ENCODE data around the gene KIF1A. TPM values are rescaled to one million over a fixed set of nuclear protein-coding genes. Genes with fewer than 3 reads are reported as not detected.
A peak's percentile ranks its signal among the peaks of the same experiment; 100 is the strongest.
"Not testable (repeated sequence)": the region's sequence is repeated elsewhere in the genome, so short reads cannot be mapped to it uniquely, and the experiment has no call there.

The KIF1A gene
- total and polyA plus RNA-seq, 7 experiments from 2014 or later, result 0.24 TPM; not detected in 6

- DNase-seq, result no peak
- Histone ChIP-seq H3K9me3 (ENCODE audit: control insufficient read depth in 2 of 3, low read length in 3 of 3) (no peaks in the 10 kb centered on the region), H3K27me3 (ENCODE audit: control insufficient read depth in 2 of 2, insufficient read depth in 2 of 2, low read length in 2 of 2) (no peaks in the 10 kb centered on the region), H3K4me3 (ENCODE audit: low read length) (no peak overlapping the region), H3K27ac (ENCODE audit: low read depth, low read length) (no peak overlapping the region), H3K4me1 (ENCODE audit: control insufficient read depth in 2 of 2, insufficient read depth in 2 of 2, low read length in 2 of 2) (no peaks in the 10 kb centered on the region), H3K36me3 (ENCODE audit: control insufficient read depth in 2 of 3, insufficient read depth in 3 of 3, low read length in 3 of 3) (no peaks in the 10 kb centered on the region)
- no peaks in the 10 kb centered on the region for H3K36me3 Mint-ChIP-seq
- CTCF ChIA-PET, result no interaction called here
- H3K9me3 Mint-ChIP-seq, result no peaks in the 10 kb centered on the region
- peak overlapping the region in 3 of 9 donors; percentile 11 to 35 (median 18) for H3K27ac Mint-ChIP-seq
- no peak overlapping the region for H3K4me3 Mint-ChIP-seq
- no peaks in the 10 kb centered on the region for H3K27me3 Mint-ChIP-seq
- intact Hi-C loops (cut with micrococcal nuclease), result no loop called here
- POLR2A ChIA-PET, result no interaction called here
- ATAC-seq, result no peak
- H3K4me1 Mint-ChIP-seq, result peaks cover 0 to 9% (median 2%) of the 10 kb centered on the region in 7 donors
Measured at GRCh38 chr2:240686460-240686859, 133.6 kb downstream of the KIF1A start.

- no peaks in the 10 kb centered on the region for H3K27me3 Mint-ChIP-seq
- peak overlapping the region in 2 of 9 donors; percentile 11 to 35 for H3K27ac Mint-ChIP-seq
- ATAC-seq, result no peak
Measured at GRCh38 chr2:240685771-240686371, 134.1 kb downstream of the KIF1A start.

GRCh38 chr2:240683980-240684728 lies 135.9 kb downstream of the KIF1A start:
- H3K27ac ChIP-seq (ENCODE audit: low read depth, low read length); H3K36me3 Mint-ChIP-seq; H3K9me3 Mint-ChIP-seq; H3K4me1 Mint-ChIP-seq; POLR2A ChIA-PET; H3K27me3 Mint-ChIP-seq; H3K9me3 ChIP-seq (ENCODE audit: control insufficient read depth in 2 of 3, low read length in 3 of 3); H3K4me1 ChIP-seq (ENCODE audit: control insufficient read depth in 2 of 2, insufficient read depth in 2 of 2, low read length in 2 of 2); intact Hi-C loops (cut with micrococcal nuclease); H3K36me3 ChIP-seq (ENCODE audit: control insufficient read depth in 2 of 3, insufficient read depth in 3 of 3, low read length in 3 of 3); H3K27me3 ChIP-seq (ENCODE audit: control insufficient read depth in 2 of 2, insufficient read depth in 2 of 2, low read length in 2 of 2); CTCF ChIA-PET; DNase-seq: not testable (repeated sequence)
- peak overlapping the region; percentile 7 to 76 (median 50) for H3K4me3 Mint-ChIP-seq
- ATAC-seq, result peak; percentile 8
- peak overlapping the region in 6 of 9 donors; percentile 46 to 76 (median 61) for H3K27ac Mint-ChIP-seq
- H3K4me3 ChIP-seq (ENCODE audit: low read length), result peak overlapping the region; percentile 30

More at GRCh38 chr2:240685771-240686371, 134.1 kb downstream of the KIF1A start:
- Mint-ChIP-seq H3K36me3 (no peaks in the 10 kb centered on the region), H3K4me3 (no peak overlapping the region), H3K4me1 (peaks cover 0 to 9% (median 2%) of the 10 kb centered on the region in 7 donors), H3K9me3 (no peaks in the 10 kb centered on the region)
- no peaks in the 10 kb centered on the region for H3K4me1 ChIP-seq (ENCODE audit: control insufficient read depth in 2 of 2, insufficient read depth in 2 of 2, low read length in 2 of 2)
- ChIA-PET POLR2A (no interaction called here), CTCF (no interaction called here)
- no peaks in the 10 kb centered on the region for H3K36me3 ChIP-seq (ENCODE audit: control insufficient read depth in 2 of 3, insufficient read depth in 3 of 3, low read length in 3 of 3)
- intact Hi-C loops (cut with micrococcal nuclease), result no loop called here
- H3K9me3 ChIP-seq (ENCODE audit: control insufficient read depth in 2 of 3, low read length in 3 of 3), result no peaks in the 10 kb centered on the region
- no peak overlapping the region for H3K27ac ChIP-seq (ENCODE audit: low read depth, low read length)
- H3K4me3 ChIP-seq (ENCODE audit: low read length), result no peak overlapping the region
- no peak for DNase-seq
- no peaks in the 10 kb centered on the region for H3K27me3 ChIP-seq (ENCODE audit: control insufficient read depth in 2 of 2, insufficient read depth in 2 of 2, low read length in 2 of 2)

GRCh38 chr2:240683329-240683979 lies 136.6 kb downstream of the KIF1A start:
- CTCF ChIA-PET, POLR2A ChIA-PET: not testable (repeated sequence)

GRCh38 chr2:240682431-240683224 lies 137.4 kb downstream of the KIF1A start, which contains the start of gene AQP12B:
Gene AQP12B (minus strand): TSS chr2:240682885. CDS start chr2:240682837, 48 bp downstream.
- DNase-seq; H3K27ac ChIP-seq (ENCODE audit: low read depth, low read length); H3K4me1 Mint-ChIP-seq; CTCF ChIA-PET; H3K9me3 Mint-ChIP-seq; H3K9me3 ChIP-seq (ENCODE audit: control insufficient read depth in 2 of 3, low read length in 3 of 3); H3K36me3 Mint-ChIP-seq; H3K4me1 ChIP-seq (ENCODE audit: control insufficient read depth in 2 of 2, insufficient read depth in 2 of 2, low read length in 2 of 2); H3K4me3 ChIP-seq (ENCODE audit: low read length); H3K27me3 ChIP-seq (ENCODE audit: control insufficient read depth in 2 of 2, insufficient read depth in 2 of 2, low read length in 2 of 2); intact Hi-C loops (cut with micrococcal nuclease); H3K36me3 ChIP-seq (ENCODE audit: control insufficient read depth in 2 of 3, insufficient read depth in 3 of 3, low read length in 3 of 3); H3K27me3 Mint-ChIP-seq; POLR2A ChIA-PET: not testable (repeated sequence)
- peak; percentile 4 for ATAC-seq
- H3K27ac Mint-ChIP-seq, result peak within 1 kb of the TSS in 3 of 9 donors; percentile 48 to 77 (median 68)
- peak within 1 kb of the TSS in 7 of 10 donors; percentile 46 to 76 (median 61) for H3K4me3 Mint-ChIP-seq

More at GRCh38 chr2:240683329-240683979, 136.6 kb downstream of the KIF1A start:
- H3K36me3 ChIP-seq (ENCODE audit: control insufficient read depth in 2 of 3, insufficient read depth in 3 of 3, low read length in 3 of 3); H3K36me3 Mint-ChIP-seq; H3K27me3 Mint-ChIP-seq; intact Hi-C loops (cut with micrococcal nuclease); DNase-seq; H3K4me1 Mint-ChIP-seq; H3K27ac ChIP-seq (ENCODE audit: low read depth, low read length); H3K9me3 Mint-ChIP-seq; H3K9me3 ChIP-seq (ENCODE audit: control insufficient read depth in 2 of 3, low read length in 3 of 3); H3K4me1 ChIP-seq (ENCODE audit: control insufficient read depth in 2 of 2, insufficient read depth in 2 of 2, low read length in 2 of 2); H3K27me3 ChIP-seq (ENCODE audit: control insufficient read depth in 2 of 2, insufficient read depth in 2 of 2, low read length in 2 of 2): not testable (repeated sequence)
- peak overlapping the region; percentile 30 for H3K4me3 ChIP-seq (ENCODE audit: low read length)
- Mint-ChIP-seq H3K4me3 (peak overlapping the region; percentile 45 to 76 (median 55)), H3K27ac (peak overlapping the region in 4 of 9 donors; percentile 48 to 77 (median 72))
- peak; percentile 43 for ATAC-seq

GRCh38 chr2:240680185-240680584 lies 139.8 kb downstream of the KIF1A start:
- POLR2A ChIA-PET; H3K9me3 ChIP-seq (ENCODE audit: control insufficient read depth in 2 of 3, low read length in 3 of 3); H3K36me3 Mint-ChIP-seq; H3K9me3 Mint-ChIP-seq; H3K27ac ChIP-seq (ENCODE audit: low read depth, low read length); H3K4me3 ChIP-seq (ENCODE audit: low read length); H3K27me3 ChIP-seq (ENCODE audit: control insufficient read depth in 2 of 2, insufficient read depth in 2 of 2, low read length in 2 of 2); H3K4me1 Mint-ChIP-seq; H3K27me3 Mint-ChIP-seq; H3K27ac Mint-ChIP-seq; H3K36me3 ChIP-seq (ENCODE audit: control insufficient read depth in 2 of 3, insufficient read depth in 3 of 3, low read length in 3 of 3); CTCF ChIA-PET; H3K4me3 Mint-ChIP-seq; H3K4me1 ChIP-seq (ENCODE audit: control insufficient read depth in 2 of 2, insufficient read depth in 2 of 2, low read length in 2 of 2); DNase-seq; intact Hi-C loops (cut with micrococcal nuclease); ATAC-seq: not testable (repeated sequence)
